A549 (cell line): Measurements from ENCODE around the gene ZNF470. TPM values are rescaled to one million over a fixed set of nuclear protein-coding genes. Genes with fewer than 3 reads are reported as not detected.

Source experiments
- ATAC-seq, 2 experiments: fragments of 200-7000 bp in 1 of 2; fragments of >200 bp in 1 of 2; cut with Nextera tagmentation in 1 of 2; cut with Tn5 transposase in 1 of 2; 3 replicates each; pipeline versions ENCODE4 v1.8.0 to v1.9.1; 2018 to 2020; ENCODE audit warnings: mild to moderate bottlenecking in 1 of 2, moderate library complexity in 1 of 2
- CTCF ChIA-PET: fragments of 300-600 bp; sonication (Branson Sonifier 250); formaldehyde crosslinking; extraction: SDS; loops from one replicate; lab custom pipeline; 2021; ENCODE audit warnings: antibody characterized with exemption, inconsistent platforms; lab: Yijun Ruan, JAX
- POLR2A ChIA-PET: fragments of 350-600 bp; formaldehyde crosslinking; extraction: SDS; loops from one replicate; lab custom pipeline; 2021; ENCODE audit warnings: antibody characterized with exemption, inconsistent platforms; lab: Yijun Ruan, JAX
- DNase-seq, 2 experiments: peaks; one replicate each; pipeline versions ENCODE4 v3.0.0 to v3.0.0-alpha.2; 2011 to 2016; ENCODE audit warnings: low read depth in 1 of 2, low spot score in 1 of 2
- FAIRE-seq: peaks from 2 replicates; lab custom pipeline; 2011; peaks lifted over from hg19 to GRCh38; lab: Jason Lieb, UNC
- H3K27ac ChIP-seq, 2 experiments: fragments of >200 bp; sonication (Bioruptor Twin); formaldehyde crosslinking; 3 replicates each; pipeline ENCODE4 v1.5.1; 2016 to 2017
- H3K4me1 ChIP-seq: fragments of >200 bp; sonication (Bioruptor Twin); formaldehyde crosslinking; 3 replicates; pipeline ENCODE4 v1.6.1; 2016
- H3K4me2 ChIP-seq: fragments of >200 bp; sonication (Bioruptor Twin); formaldehyde crosslinking; 3 replicates; pipeline ENCODE4 v1.6.1; 2016
- H3K4me3 ChIP-seq: fragments of >200 bp; sonication (Bioruptor Twin); formaldehyde crosslinking; 3 replicates; pipeline ENCODE4 v1.5.1; 2016
- H3K9me3 ChIP-seq: fragments of >200 bp; sonication (Bioruptor Twin); formaldehyde crosslinking; 3 replicates; pipeline ENCODE4 v1.6.1; 2016
- BHLHE40 ChIP-seq: IDR thresholded peaks from 2 replicates; pipeline ENCODE4 v1.6.1; 2012; ENCODE audit warnings: low read depth, low read length, inconsistent platforms
- CBX8 ChIP-seq: fragments of 200-600 bp; sonication (generic); IDR thresholded peaks from 2 replicates; pipeline ENCODE4 v1.6.1; 2016
- CEBPB ChIP-seq, 2 experiments: fragments of >200 bp in 1 of 2; sonication (Bioruptor Twin) in 1 of 2; formaldehyde crosslinking in 1 of 2; IDR thresholded peaks; 2 replicates each; pipeline ENCODE4 v1.6.1; 2012 to 2016
- CHD2 ChIP-seq: fragments of 150-350 bp; IDR thresholded peaks from 2 replicates; pipeline ENCODE4 v1.6.1; 2014; ENCODE audit warnings: low read length; ENCODE audit not compliant: partially characterized antibody
- CHD4 ChIP-seq: fragments of 200-600 bp; sonication (generic); IDR thresholded peaks from 2 replicates; pipeline ENCODE4 v1.6.1; 2016; ENCODE audit warnings: antibody characterized with exemption, mild to moderate bottlenecking, borderline replicate concordance
- EHF ChIP-seq: fragments of 250-450 bp; sonication (Bioruptor Pico); IDR thresholded peaks from 2 replicates; pipeline ENCODE4 v1.5.0; 2020; ENCODE audit warnings: mild to moderate bottlenecking
- FOXS1 ChIP-seq: fragments of 250-450 bp; sonication (Bioruptor Pico); IDR thresholded peaks from 2 replicates; pipeline ENCODE4 v1.5.0; 2020; ENCODE audit warnings: mild to moderate bottlenecking, moderate library complexity
- HOXB13 ChIP-seq: fragments of 250-450 bp; sonication (Bioruptor Pico); IDR thresholded peaks from 2 replicates; pipeline ENCODE4 v1.5.0; 2020; ENCODE audit warnings: low read depth, mild to moderate bottlenecking, moderate library complexity
- HOXB5 ChIP-seq: fragments of 250-450 bp; sonication (Bioruptor Pico); IDR thresholded peaks from 2 replicates; pipeline ENCODE4 v1.5.0; 2020; ENCODE audit warnings: mild to moderate bottlenecking, moderate library complexity
- JUNB ChIP-seq: fragments of >200 bp; sonication (Bioruptor Twin); formaldehyde crosslinking; IDR thresholded peaks from 2 replicates; pipeline ENCODE4 v1.6.1; 2016
- KDM1A ChIP-seq: fragments of 200-600 bp; sonication (generic); IDR thresholded peaks from 2 replicates; pipeline ENCODE4 v1.6.1; 2016; ENCODE audit warnings: low read depth, mild to moderate bottlenecking
- KDM5A ChIP-seq: fragments of 200-600 bp; sonication (generic); IDR thresholded peaks from 2 replicates; pipeline ENCODE4 v1.6.1; 2016; ENCODE audit warnings: antibody characterized with exemption, mild to moderate bottlenecking
- MYC ChIP-seq: IDR thresholded peaks from 2 replicates; pipeline ENCODE4 v1.6.1; 2012; ENCODE audit warnings: mild to moderate bottlenecking, inconsistent platforms, low read length, improper control_type of control experiment, borderline replicate concordance
- NPAS2 ChIP-seq: fragments of 250-450 bp; sonication (Bioruptor Pico); IDR thresholded peaks from 2 replicates; pipeline ENCODE4 v1.8.0; 2022; ENCODE audit warnings: mild to moderate bottlenecking, moderate library complexity, borderline replicate concordance
- POLR2A ChIP-seq: IDR thresholded peaks from 2 replicates; pipeline ENCODE4 v1.6.1; 2012; ENCODE audit warnings: mild to moderate bottlenecking, low read length
- RAD21 ChIP-seq, 2 experiments: fragments of >200 bp in 1 of 2; sonication (Bioruptor Twin) in 1 of 2; formaldehyde crosslinking in 1 of 2; IDR thresholded peaks in 1 of 2; conservative IDR thresholded peaks in 1 of 2; 2 replicates in 1 of 2; 3 replicates in 1 of 2; pipeline ENCODE4 v1.6.1; 2012 to 2018; ENCODE audit warnings: inconsistent platforms in 1 of 2
- RARB ChIP-seq: fragments of 250-450 bp; sonication (Bioruptor Pico); IDR thresholded peaks from 2 replicates; pipeline ENCODE4 v1.8.0; 2021; ENCODE audit warnings: mild to moderate bottlenecking, moderate library complexity
- RCOR1 ChIP-seq: fragments of 150-350 bp; IDR thresholded peaks from 2 replicates; pipeline ENCODE4 v1.6.1; 2014; ENCODE audit warnings: antibody characterized with exemption, low read length, low read depth
- SREBF2 ChIP-seq: fragments of 450-650 bp; IDR thresholded peaks from 2 replicates; pipeline ENCODE4 v1.6.1; 2014; ENCODE audit warnings: mild to moderate bottlenecking, moderate library complexity
- TFCP2L1 ChIP-seq: fragments of 250-450 bp; sonication (Bioruptor Pico); IDR thresholded peaks from 2 replicates; pipeline ENCODE4 v1.5.0; 2021; ENCODE audit warnings: mild to moderate bottlenecking
- ZFP36 ChIP-seq: fragments of 450-650 bp; IDR thresholded peaks from 2 replicates; pipeline ENCODE4 v1.6.1; 2014; ENCODE audit warnings: borderline replicate concordance; ENCODE audit not compliant: partially characterized antibody
- WGBS: methylation state at CpG from one replicate; pipeline ENCODE4 v1.1.6; 2017; ENCODE audit errors: missing lambda C conversion rate; 5-methylcytosine and 5-hydroxymethylcytosine counted together
- polyA plus RNA-seq, 4 experiments: library from polyadenylated mRNA; depleted of rRNA in 3 of 4; stranded (reverse); fragments of >200 nt; fragmentation: RNase III in 1 of 4; extraction: RNeasy Plus Mini Kit Qiagen cat#74134 plus additional on column Dnase treatment in 1 of 4; gene quantifications; 2 replicates in 3 of 4; 3 replicates in 1 of 4; pipeline ENCODE4 v1.2.3, GENCODE V29; 2011 to 2017
- TF ChIP-seq, protein P1 (sequence below): fragments of >200 bp; sonication (Bioruptor Twin); formaldehyde crosslinking; IDR thresholded peaks from 3 replicates; pipeline ENCODE4 v1.6.1; 2016
- TF ChIP-seq, protein P2 (sequence below): IDR thresholded peaks from 2 replicates; pipeline ENCODE4 v1.6.1; 2012
- TF ChIP-seq, protein P3 (sequence below): IDR thresholded peaks from 2 replicates; pipeline ENCODE4 v1.6.1; 2012

The ZNF470 gene
- polyA plus RNA-seq, 2 of the 4 experiments (the other 2 are of a cell fraction) = 1.7 to 2.8 TPM

DNA sequence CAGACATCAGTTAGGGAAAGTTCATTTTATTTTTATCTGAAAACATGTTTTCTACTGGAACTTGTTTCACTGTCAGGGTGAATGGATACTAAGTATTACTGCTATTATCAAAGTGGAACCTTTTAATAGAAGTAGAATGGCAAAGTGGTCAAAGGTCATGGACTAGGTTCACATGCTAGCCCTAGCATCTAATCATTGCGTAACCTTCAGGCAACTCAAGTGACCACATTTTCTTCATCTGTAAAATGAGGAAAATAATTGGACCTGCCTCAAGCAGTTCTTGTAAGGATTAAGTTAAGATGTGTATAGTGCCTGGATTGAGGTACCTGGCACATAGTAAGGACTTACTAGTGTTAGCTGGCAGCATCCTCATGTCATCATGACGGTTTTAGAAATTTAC lies 23.5 kb upstream of the ZNF470 start:
- Histone ChIP-seq H3K9me3 (peaks cover 92% of the 10 kb centered on the region), H3K4me1 (no peaks in the 10 kb centered on the region), H3K4me3 (no peak overlapping the region)
- WGBS = 81% methylated on average over 2 of the region's 2 CpGs
- no peak for DNase-seq
- CTCF ChIA-PET = no interaction called here
- FAIRE-seq = peak; percentile 59
- TF ChIP-seq CEBPB (IDR thresholded peaks at IDR 0.05) (peak in 1 of 2 experiments; percentile 47; a peak in 2 of 4 replicates), POLR2A (no peak)
- TF ChIP-seq, all 56 proteins: peak for 1
- no peak overlapping the region for H3K27ac ChIP-seq
- POLR2A ChIA-PET = no interaction called here
- H3K4me2 ChIP-seq = no peak overlapping the region
- ATAC-seq = no peak

DNA sequence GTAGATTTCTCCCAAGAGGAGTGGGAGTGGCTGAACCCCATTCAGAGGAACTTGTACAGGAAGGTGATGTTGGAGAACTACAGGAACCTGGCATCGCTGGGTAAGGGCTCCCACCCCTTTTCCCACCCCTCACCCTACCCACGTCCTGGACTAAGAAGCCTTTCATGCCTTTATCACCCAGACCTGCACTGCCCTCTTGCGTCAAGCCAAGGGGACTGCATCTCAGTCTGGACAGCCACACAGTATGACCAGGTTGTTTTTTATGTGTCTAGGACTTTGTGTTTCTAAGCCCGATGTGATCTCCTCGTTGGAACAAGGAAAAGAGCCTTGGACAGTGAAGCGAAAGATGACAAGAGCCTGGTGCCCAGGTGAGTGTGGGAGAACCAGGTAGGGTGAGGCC lies 19.7 kb upstream of the ZNF470 start:
- Histone ChIP-seq H3K4me3 (no peak overlapping the region), H3K4me2 (no peak overlapping the region), H3K4me1 (no peaks in the 10 kb centered on the region), H3K9me3 (peaks cover 80% of the 10 kb centered on the region)
- WGBS = 62% methylated on average over 6 of the region's 6 CpGs
- CTCF ChIA-PET = no interaction called here
- ATAC-seq (no peak), DNase-seq (no peak)
- TF ChIP-seq KDM5A (no peak), CBX8 (no peak), TFCP2L1 (CRISPR knock-in tag) (no peak), KDM1A (no peak), RCOR1 (no peak), RAD21 (conservative IDR thresholded peaks at IDR 0.05 in 1 of 2, IDR thresholded peaks at IDR 0.05 in 1 of 2) (no peak), JUNB (no peak), CHD4 (no peak), EHF (CRISPR knock-in tag) (no peak), NPAS2 (CRISPR knock-in tag) (no peak), BHLHE40 (no peak)
- TF ChIP-seq, protein P1, sequence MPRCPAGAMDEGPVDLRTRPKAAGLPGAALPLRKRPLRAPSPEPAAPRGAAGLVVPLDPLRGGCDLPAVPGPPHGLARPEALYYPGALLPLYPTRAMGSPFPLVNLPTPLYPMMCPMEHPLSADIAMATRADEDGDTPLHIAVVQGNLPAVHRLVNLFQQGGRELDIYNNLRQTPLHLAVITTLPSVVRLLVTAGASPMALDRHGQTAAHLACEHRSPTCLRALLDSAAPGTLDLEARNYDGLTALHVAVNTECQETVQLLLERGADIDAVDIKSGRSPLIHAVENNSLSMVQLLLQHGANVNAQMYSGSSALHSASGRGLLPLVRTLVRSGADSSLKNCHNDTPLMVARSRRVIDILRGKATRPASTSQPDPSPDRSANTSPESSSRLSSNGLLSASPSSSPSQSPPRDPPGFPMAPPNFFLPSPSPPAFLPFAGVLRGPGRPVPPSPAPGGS = no peak
- TF ChIP-seq, protein P2, sequence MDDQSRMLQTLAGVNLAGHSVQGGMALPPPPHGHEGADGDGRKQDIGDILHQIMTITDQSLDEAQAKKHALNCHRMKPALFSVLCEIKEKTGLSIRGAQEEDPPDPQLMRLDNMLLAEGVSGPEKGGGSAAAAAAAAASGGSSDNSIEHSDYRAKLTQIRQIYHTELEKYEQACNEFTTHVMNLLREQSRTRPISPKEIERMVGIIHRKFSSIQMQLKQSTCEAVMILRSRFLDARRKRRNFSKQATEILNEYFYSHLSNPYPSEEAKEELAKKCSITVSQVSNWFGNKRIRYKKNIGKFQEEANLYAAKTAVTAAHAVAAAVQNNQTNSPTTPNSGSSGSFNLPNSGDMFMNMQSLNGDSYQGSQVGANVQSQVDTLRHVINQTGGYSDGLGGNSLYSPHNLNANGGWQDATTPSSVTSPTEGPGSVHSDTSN = no peak
- TF ChIP-seq, all 56 proteins: peak for 0
- POLR2A ChIA-PET = no interaction called here
- H3K27ac ChIP-seq = no peak overlapping the region
- FAIRE-seq = no peak

DNA sequence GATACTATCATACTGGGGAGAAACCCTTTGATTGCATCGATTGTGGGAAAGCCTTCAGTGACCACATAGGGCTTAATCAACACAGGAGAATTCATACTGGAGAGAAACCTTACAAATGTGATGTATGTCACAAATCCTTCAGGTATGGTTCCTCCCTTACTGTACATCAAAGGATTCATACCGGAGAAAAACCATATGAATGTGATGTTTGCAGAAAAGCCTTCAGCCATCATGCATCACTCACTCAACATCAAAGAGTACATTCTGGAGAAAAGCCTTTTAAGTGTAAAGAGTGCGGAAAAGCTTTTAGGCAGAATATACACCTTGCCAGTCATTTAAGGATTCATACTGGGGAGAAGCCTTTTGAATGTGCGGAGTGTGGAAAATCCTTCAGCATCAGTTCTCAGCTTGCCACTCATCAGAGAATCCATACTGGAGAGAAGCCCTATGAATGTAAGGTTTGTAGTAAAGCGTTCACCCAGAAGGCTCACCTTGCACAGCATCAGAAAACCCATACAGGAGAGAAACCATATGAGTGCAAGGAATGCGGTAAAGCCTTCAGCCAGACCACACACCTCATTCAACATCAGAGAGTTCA lies 12.9 kb upstream of the ZNF470 start:
- ATAC-seq = no peak
- Histone ChIP-seq H3K4me3 (no peak overlapping the region), H3K4me1 (no peaks in the 10 kb centered on the region)
- no peak for FAIRE-seq
- POLR2A ChIA-PET = no interaction called here
- DNase-seq = no peak
- CTCF ChIA-PET = interaction anchor here (1.1 kb wide), 1 partner anchor 16 kb away, joined by 3 read pairs; no protein-coding TSS in a partner anchor
- 69% methylated on average over 6 of the region's 6 CpGs for WGBS
- TF ChIP-seq HOXB5 (CRISPR knock-in tag) (no peak), EHF (CRISPR knock-in tag) (no peak), CHD2 (no peak), ZFP36 (no peak), HOXB13 (no peak), RARB (CRISPR knock-in tag) (no peak), RAD21 (conservative IDR thresholded peaks at IDR 0.05 in 1 of 2, IDR thresholded peaks at IDR 0.05 in 1 of 2) (no peak), BHLHE40 (no peak), FOXS1 (CRISPR knock-in tag) (no peak), SREBF2 (no peak), MYC (no peak)
- TF ChIP-seq, protein P3, sequence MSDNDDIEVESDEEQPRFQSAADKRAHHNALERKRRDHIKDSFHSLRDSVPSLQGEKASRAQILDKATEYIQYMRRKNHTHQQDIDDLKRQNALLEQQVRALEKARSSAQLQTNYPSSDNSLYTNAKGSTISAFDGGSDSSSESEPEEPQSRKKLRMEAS = no peak
- TF ChIP-seq, protein P1 = no peak
- TF ChIP-seq, all 56 proteins: peak for 0
- Histone ChIP-seq H3K27ac (no peak overlapping the region), H3K4me2 (no peak overlapping the region), H3K9me3 (peaks cover 85% of the 10 kb centered on the region)
